NB4 (cell line): ENCODE measurements around the gene KRT14.
A peak's percentile ranks its signal among the peaks of the same experiment; 100 is the strongest.
"Not testable (repeated sequence)": the region's sequence is repeated elsewhere in the genome, so short reads cannot be mapped to it uniquely, and the experiment has no call there.

Source experiments
- DNase-seq: peaks from one replicate; pipeline ENCODE4 v3.0.0; 2010; ENCODE audit warnings: low read depth
- H3K4me3 ChIP-seq: one replicate; pipeline ENCODE4 v1.5.1; 2011; ENCODE audit warnings: mild to moderate bottlenecking, low read depth, low read length, moderate library complexity
- CTCF ChIP-seq: IDR thresholded peaks from one replicate; pipeline ENCODE4 v1.5.1; 2012; ENCODE audit warnings: low read depth, low read length
- MAX ChIP-seq: IDR thresholded peaks from 2 replicates; pipeline ENCODE4 v1.6.1; 2011; ENCODE audit warnings: low read depth, low read length
- MYC ChIP-seq: IDR thresholded peaks from 2 replicates; pipeline ENCODE4 v1.6.1; 2011; ENCODE audit warnings: low read depth, low read length
- POLR2A ChIP-seq: IDR thresholded peaks from 2 replicates; pipeline ENCODE4 v1.6.1; 2011; ENCODE audit warnings: mild to moderate bottlenecking; ENCODE audit not compliant: insufficient read length; ENCODE audit errors: extremely low read depth

KRT14 gene

GRCh38 chr17:41580244-41580575 is 6.5 kb downstream of the KRT14 start:
- DNase-seq = no peak
- no peak overlapping the region for H3K4me3 ChIP-seq
- TF ChIP-seq CTCF (no peak), MYC (no peak), MAX (no peak)

GRCh38 chr17:41579484-41580243 is 7.0 kb downstream of the KRT14 start:
- DNase-seq = peak; percentile 65
- peak; percentile 41; the same call in 1 of the 2 replicates for TF ChIP-seq MAX
- TF ChIP-seq CTCF = peak; percentile 82
- TF ChIP-seq POLR2A = no peak
- no peak for TF ChIP-seq MYC
- H3K4me3 ChIP-seq = no peak overlapping the region

- TF ChIP-seq CTCF (no peak), MYC (no peak), MAX (no peak), POLR2A (no peak)
- H3K4me3 ChIP-seq = no peak overlapping the region
These were observed 7.7 kb downstream of the KRT14 start for GRCh38 chr17:41578971-41579370.

GRCh38 chr17:41578538-41578937 is 8.2 kb downstream of the KRT14 start:
- no peak overlapping the region for H3K4me3 ChIP-seq
- TF ChIP-seq MYC = no peak
- TF ChIP-seq MAX = no peak
- no peak for TF ChIP-seq CTCF
- TF ChIP-seq POLR2A = no peak

More at GRCh38 chr17:41578971-41579370, 7.7 kb downstream of the KRT14 start:
- DNase-seq = no peak

GRCh38 chr17:41576740-41577139 is 10.0 kb downstream of the KRT14 start:
- H3K4me3 ChIP-seq, DNase-seq: not testable (repeated sequence)

More at GRCh38 chr17:41578538-41578937, 8.2 kb downstream of the KRT14 start:
- no peak for DNase-seq

GRCh38 chr17:41575336-41575735 is 11.4 kb downstream of the KRT14 start:
- no peak overlapping the region for H3K4me3 ChIP-seq
- TF ChIP-seq CTCF = no peak
- no peak for TF ChIP-seq MAX
- no peak for TF ChIP-seq MYC
- no peak for TF ChIP-seq POLR2A
- no peak for DNase-seq
